ENCODE data around the gene ZNHIT6. TPM values are rescaled to one million over a fixed set of nuclear protein-coding genes. Genes with fewer than 3 reads are reported as not detected.

The ZNHIT6 gene
- total and polyA plus RNA-seq, 8 donors: 5.6 to 12.3 (median 8.8) TPM

GRCh38 chr1:85603086-85603880, 105.0 kb downstream of the ZNHIT6 start:
- no peak for TF ChIP-seq CTCF (IDR thresholded peaks at IDR 0.05)
- TF ChIP-seq POLR2AphosphoS5 (IDR thresholded peaks at IDR 0.05): no peak
- Histone ChIP-seq H3K27me3 (no peaks in the 10 kb centered on the region), H3K36me3 (no peaks in the 10 kb centered on the region), H3K4me1 (peaks cover 0 to 16% (median 7%) of the 10 kb centered on the region in 4 donors), H3K9me3 (no peaks in the 10 kb centered on the region), H3K4me3 (no peak overlapping the region), H3K27ac (no peak overlapping the region)
- DNase-seq: no peak
- intact Hi-C loops (cut with DNase I; ENCODE audit: low total_unique reads): no loop called here
- WGBS, 5 donors: 68 to 89% (median 83%) methylated on average over 7 of the region's 7 CpGs

GRCh38 chr1:85602571-85602970, 105.7 kb downstream of the ZNHIT6 start:
- Histone ChIP-seq H3K4me1 (peaks cover 0 to 14% (median 7%) of the 10 kb centered on the region in 4 donors), H3K9me3 (no peaks in the 10 kb centered on the region), H3K27me3 (no peaks in the 10 kb centered on the region), H3K36me3 (no peaks in the 10 kb centered on the region), H3K4me3 (no peak overlapping the region), H3K27ac (no peak overlapping the region)
- 85 to 88% (median 87%) methylated on average over 4 of the region's 4 CpGs for WGBS, 5 donors
- TF ChIP-seq POLR2A (IDR thresholded peaks at IDR 0.05) (no peak), POLR2AphosphoS5 (IDR thresholded peaks at IDR 0.05) (no peak), CTCF (IDR thresholded peaks at IDR 0.05) (no peak), EP300 (IDR thresholded peaks at IDR 0.05) (no peak)
- DNase-seq: no peak
- intact Hi-C loops (cut with DNase I; ENCODE audit: low total_unique reads): no loop called here

GRCh38 chr1:85601901-85602300, 106.3 kb downstream of the ZNHIT6 start:
- intact Hi-C loops (cut with DNase I; ENCODE audit: low total_unique reads): no loop called here
- no peak for DNase-seq
- 58 to 85% (median 72%) methylated on average over 4 of the region's 4 CpGs for WGBS, 5 donors
- TF ChIP-seq POLR2A (IDR thresholded peaks at IDR 0.05) (no peak), CTCF (IDR thresholded peaks at IDR 0.05) (no peak), POLR2AphosphoS5 (IDR thresholded peaks at IDR 0.05) (no peak), EP300 (IDR thresholded peaks at IDR 0.05) (no peak)
- no peak overlapping the region for H3K4me3 ChIP-seq
- no peaks in the 10 kb centered on the region for H3K9me3 ChIP-seq
- H3K36me3 ChIP-seq: no peaks in the 10 kb centered on the region
- H3K4me1 ChIP-seq: peaks cover 0 to 13% (median 5%) of the 10 kb centered on the region in 4 donors
- H3K27me3 ChIP-seq: no peaks in the 10 kb centered on the region
- H3K27ac ChIP-seq: no peak overlapping the region

- no peaks in the 10 kb centered on the region for H3K36me3 ChIP-seq
- intact Hi-C loops (cut with DNase I; ENCODE audit: low total_unique reads): no loop called here
- TF ChIP-seq CTCF (IDR thresholded peaks at IDR 0.05) (no peak), POLR2A (IDR thresholded peaks at IDR 0.05) (no peak), POLR2AphosphoS5 (IDR thresholded peaks at IDR 0.05) (no peak), EP300 (IDR thresholded peaks at IDR 0.05) (no peak)
- no peaks in the 10 kb centered on the region for H3K27me3 ChIP-seq
- no peak for DNase-seq
- no peak overlapping the region for H3K27ac ChIP-seq
- no peak overlapping the region for H3K4me3 ChIP-seq
- 20 to 44% (median 33%) methylated on average over 2 of the region's 2 CpGs for WGBS, 5 donors
- no peaks in the 10 kb centered on the region for H3K9me3 ChIP-seq
- H3K4me1 ChIP-seq: peaks cover 0 to 13% (median 5%) of the 10 kb centered on the region in 4 donors
These were observed 108.6 kb downstream of the ZNHIT6 start for GRCh38 chr1:85599681-85600080.

Other genes with a start within 250 kb of the ZNHIT6 start
- gene DDAH1, start 243.3 kb downstream of the ZNHIT6 start, total RNA-seq: 100 to 1,000 TPM in 1 of 5 donors, 10 to 100 TPM in 4; 39.7 to 113 (median 58.4) TPM
- gene DDAH1, start 243.3 kb downstream of the ZNHIT6 start, polyA plus RNA-seq: 10 to 100 TPM; 10.6 to 23.1 (median 20.0) TPM
- gene CCN1, start 127.7 kb downstream of the ZNHIT6 start, total RNA-seq: 100 to 1,000 TPM in 1 of 5 donors, 10 to 100 TPM in 4; 17.0 to 123 (median 70.1) TPM
- gene CCN1, start 127.7 kb downstream of the ZNHIT6 start, polyA plus RNA-seq: 10 to 100 TPM; 15.9 to 30.4 (median 22.7) TPM